Putamen (tissue), 1 donor: ENCODE results near the gene PSAP.

Experiments
- DNase-seq: peaks from one replicate; pipeline ENCODE4 v3.0.0-alpha.2; 2016; ENCODE audit warnings: low spot score

Gene PSAP

DNA sequence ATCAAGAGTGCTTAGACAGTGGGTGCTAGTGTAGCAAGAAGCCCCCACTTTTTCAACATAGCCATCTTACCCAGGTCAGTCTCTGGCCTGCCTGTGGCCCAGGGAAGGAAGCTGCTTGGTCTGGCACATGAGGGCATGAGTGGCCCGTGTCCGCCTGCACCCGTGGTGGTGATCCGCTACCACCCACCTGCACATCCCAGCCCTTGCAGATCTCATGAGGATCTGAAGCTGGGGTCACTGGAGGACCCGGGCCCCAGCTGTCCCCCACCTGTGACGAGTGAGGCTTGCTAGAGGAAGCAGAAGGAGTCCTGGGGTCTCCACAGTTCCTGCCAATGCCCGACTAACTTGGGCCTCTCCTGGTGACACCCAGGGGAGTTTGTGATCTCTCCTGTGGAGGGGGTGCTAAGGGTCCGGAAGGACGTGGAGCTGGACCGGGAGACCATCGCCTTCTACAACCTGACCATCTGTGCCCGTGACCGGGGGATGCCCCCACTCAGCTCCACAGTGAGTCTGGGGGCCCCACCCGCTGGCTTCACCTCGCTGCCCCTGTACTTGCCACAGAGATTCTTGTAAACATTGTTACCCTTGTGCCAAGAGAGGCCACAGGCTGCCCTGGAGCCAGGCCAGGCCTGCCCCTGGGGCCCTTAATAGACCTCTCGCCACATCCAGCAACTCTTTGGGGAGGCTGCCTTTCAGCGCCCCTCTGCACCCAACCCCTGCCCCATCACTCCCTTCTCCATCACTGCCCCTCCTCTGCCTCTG lies 67.0 kb downstream of the PSAP start:
- DNase-seq, result no peak

- DNase-seq, result no peak
Observed at GRCh38 chr10:71782917-71783490, 68.0 kb downstream of the PSAP start.

DNA sequence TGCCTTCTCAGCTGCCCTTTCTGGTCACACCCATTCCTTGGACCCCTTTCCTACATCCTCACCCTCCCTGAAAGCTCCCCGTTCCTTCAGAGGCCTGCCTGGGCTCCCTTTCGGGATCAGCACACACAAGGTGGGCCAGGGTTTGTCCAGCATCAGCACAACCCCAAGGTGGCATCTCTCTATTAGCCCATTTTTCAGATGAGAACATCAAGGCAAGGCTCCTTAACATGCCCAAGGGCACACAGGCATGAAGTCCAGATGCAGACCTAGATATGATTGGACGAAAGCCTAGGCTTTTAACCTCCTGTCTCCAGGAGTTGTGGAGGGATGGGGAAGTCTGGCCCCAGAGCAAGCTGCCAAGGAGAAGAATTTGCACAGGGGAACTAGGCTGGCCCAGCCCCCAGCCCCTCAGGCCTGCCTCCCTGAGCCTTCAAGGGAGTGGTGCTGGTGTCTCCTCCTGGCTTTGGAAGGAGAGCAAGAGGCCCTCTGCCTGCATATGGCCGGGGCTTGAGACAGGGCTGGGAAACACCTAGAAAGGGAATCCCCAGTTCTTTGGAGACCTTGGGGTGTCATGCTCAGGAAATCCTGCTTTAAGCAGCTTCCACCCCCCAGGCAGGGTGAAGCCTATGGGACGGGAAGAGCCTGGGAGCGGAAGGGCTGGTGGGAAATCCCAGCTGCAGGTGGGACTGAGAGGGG lies 68.7 kb downstream of the PSAP start:
- DNase-seq, result no peak

DNA sequence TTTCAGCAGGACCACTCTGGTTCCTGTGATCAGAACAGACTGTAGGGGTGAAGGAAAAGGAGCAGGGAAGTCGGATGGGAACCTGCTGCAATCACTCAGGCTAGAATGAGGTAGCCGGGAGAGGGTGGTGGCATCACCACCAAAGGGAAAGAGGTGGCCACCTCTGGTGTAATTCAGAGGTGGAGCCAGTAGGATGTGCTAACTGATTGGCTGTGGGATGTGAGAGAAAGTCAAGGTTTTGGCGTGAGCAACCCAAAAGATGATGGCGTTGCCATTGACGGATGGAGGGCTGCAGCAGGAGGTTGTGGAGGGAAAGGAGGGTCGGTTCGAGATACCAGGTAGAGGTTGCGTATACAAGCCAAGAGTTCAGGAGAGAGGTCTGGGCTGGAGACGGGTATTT lies 70.3 kb downstream of the PSAP start:
- DNase-seq, result no peak

- no peak for DNase-seq
Observed at GRCh38 chr10:71780156-71780555, 70.9 kb downstream of the PSAP start.

DNA sequence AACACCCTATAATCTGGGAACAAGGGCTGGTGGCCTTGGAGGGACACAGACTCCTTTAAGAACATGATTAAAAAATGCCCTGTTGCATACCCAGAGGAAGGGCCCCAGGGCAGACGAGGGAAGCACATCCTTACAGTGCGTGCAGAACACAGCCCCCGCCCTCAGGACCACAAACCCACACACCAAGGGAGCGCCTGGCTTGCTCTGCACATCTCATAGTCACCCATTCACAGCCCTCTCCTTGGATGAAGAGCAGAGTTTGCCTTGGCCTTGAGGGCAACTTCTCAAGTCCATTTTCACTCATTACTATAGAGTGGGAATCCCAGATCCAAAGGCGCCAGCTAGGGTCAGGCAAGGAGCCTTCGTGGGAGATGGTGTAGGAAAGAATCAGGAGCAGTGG lies 71.4 kb downstream of the PSAP start:
- DNase-seq, result no peak

DNA sequence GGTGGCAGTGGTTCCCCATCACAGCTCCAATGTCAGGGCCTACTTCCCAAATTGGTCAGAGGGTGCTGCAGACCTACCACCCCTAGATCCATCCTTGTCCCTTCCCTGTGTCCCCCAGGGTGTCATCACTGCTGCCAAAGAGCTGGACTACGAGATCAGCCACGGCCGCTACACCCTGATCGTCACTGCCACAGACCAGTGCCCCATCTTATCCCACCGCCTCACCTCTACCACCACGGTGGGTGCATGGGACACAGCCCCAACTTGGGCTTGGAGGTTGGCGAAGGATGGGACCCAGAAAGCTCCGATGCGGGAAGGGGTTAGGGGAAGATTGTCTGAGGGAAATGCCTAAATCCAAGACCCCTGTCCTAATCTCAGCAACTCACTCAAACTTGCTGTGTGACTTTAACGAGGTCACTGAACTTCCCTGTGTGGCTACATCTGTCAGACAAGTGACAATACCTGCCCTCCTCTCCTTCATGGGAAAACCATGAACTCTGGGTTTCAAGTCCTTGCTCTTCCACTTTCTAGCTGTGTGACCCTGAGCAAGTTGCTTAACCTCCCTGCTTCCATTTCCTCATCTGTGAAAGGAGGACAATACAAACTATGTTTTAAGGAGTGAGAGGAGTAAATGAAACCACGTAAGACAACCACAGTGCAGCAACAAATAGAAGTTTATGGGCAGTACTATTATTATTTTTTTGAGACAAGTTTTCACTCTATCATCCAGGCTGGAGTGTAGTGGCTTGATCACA lies 72.8 kb downstream of the PSAP start:
- DNase-seq, result no peak

- DNase-seq, result no peak
Observed at GRCh38 chr10:71777213-71777985, 73.7 kb downstream of the PSAP start.

- DNase-seq, result no peak
Observed at GRCh38 chr10:71776481-71776925, 74.5 kb downstream of the PSAP start.

DNA sequence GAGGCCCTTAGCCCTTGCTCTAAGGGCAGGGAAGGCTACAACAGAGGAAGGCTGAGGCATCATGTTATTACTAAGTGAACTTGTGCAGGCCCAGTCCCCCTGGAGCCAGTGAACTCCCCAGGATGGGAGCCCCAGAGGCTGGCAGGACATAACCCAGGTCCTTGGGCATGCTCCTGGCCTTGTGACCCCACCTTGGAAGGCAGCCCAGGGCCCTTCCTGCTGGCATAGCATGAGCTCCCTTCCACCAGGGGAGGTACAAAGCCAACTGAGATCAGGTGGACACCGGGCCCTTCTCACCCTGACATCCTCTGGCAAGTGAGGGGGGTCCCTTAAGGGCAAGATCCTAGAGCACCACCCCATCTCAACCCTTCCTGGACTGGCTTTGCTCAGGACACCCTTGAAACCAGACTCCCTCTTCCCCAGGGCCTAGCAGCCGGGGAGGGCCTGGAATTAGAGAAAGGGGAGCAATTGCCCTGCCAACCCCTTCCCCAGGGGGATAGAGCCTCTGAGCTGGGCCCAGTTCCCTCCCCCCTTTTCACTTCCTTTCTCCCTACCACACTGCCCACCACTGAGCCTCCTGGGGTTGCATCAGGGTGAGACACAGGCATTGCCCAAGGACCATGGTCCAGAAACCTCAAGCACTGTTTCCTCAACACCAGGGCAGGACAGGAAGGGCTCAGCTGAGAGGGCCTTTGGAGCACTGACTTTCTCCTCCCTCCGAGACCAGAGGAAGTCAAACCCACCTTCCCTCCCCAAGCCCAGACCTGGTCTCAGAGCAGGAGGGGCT lies 75.9 kb downstream of the PSAP start:
- DNase-seq, result peak; percentile 42

DNA sequence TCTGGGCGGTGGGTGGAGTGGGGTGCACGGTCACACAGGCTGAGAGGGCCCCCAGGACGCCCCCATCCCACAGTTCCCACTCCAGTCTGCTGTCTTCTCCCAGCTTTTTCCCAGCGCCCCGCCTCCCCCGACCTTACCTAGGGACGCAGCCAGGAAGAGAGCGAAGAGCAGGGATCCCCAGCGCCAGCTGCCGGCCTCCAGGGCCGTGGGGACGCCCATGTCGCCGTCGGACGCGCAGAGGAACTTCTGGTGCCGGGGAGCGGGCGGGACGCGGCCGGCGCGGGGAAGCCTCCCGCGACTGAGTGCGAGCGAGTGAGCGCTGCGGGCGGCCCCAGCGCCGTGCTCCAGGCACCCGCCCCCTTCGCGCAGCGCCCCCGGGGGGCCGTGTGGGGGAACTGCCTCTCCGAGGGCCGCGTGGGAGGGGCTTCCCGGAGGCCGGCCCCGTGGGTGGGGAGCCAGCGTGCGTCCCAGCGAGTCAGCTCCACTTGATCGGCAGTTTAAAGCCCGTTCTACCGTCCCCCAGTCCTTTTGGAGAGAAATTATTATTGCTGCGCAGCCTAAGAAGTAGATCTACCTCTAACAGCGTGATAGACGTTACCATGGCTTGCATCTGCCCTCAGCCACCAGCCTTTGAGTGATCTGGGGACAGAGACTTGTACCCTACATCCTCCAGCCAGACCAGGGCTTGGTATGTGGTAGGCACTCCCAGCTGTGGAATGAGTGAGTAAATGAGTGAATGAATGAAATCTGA lies 77.7 kb downstream of the PSAP start, which contains the start of gene VSIR:
TSS of gene VSIR (minus strand) at position 300 of the 751 bp plus-strand sequence. CDS start at position 219, 81 bp downstream.
- DNase-seq, result peak; percentile 71

GRCh38 chr10:71772832-71773220 lies 78.2 kb downstream of the PSAP start:
- no peak for DNase-seq

- no peak for DNase-seq
Observed at GRCh38 chr10:71771821-71772617, 79.0 kb downstream of the PSAP start.

DNA sequence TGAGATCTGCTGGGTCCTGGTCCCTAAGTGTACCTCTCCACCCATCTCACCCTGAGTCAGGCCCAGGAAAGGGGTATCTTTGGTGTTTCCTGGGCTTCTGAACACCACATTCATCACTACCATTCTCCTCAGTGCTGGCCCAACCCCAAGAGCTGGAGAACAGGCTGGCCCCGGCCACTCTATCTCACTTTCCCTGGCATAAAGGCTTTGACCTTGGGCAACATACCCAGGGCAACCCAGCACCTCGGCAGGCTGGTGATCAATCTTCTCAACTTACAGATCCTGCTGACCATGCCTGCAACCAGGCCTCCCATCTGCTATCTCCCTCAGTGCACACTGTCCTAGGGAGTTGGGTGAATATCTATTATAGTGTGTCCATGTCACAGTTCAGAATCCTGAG lies 79.8 kb downstream of the PSAP start:
- DNase-seq, result no peak

DNA sequence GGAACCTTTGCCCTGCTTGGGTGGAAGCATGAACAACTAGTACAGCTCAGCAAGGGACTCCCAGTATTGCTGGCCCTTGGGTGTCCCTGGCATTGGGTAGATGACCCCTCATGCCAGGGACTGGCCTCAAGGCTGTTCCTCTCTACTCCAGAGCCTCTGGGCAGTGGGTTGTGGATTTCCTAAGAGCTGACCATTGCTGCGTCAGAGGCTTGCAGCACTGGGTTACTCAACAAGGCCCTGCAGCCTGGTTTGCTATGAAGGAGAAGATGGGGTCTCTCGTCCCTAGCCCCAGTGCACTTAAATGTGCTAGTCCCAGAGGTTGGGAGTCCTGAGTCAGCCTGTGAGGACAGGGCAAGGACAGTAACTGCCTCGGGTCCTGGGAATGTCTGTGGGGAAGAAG lies 80.3 kb downstream of the PSAP start:
- no peak for DNase-seq

GRCh38 chr10:71770255-71770654 lies 80.8 kb downstream of the PSAP start:
- no peak for DNase-seq

GRCh38 chr10:71769279-71769823 lies 81.7 kb downstream of the PSAP start:
- DNase-seq, result no peak

DNA sequence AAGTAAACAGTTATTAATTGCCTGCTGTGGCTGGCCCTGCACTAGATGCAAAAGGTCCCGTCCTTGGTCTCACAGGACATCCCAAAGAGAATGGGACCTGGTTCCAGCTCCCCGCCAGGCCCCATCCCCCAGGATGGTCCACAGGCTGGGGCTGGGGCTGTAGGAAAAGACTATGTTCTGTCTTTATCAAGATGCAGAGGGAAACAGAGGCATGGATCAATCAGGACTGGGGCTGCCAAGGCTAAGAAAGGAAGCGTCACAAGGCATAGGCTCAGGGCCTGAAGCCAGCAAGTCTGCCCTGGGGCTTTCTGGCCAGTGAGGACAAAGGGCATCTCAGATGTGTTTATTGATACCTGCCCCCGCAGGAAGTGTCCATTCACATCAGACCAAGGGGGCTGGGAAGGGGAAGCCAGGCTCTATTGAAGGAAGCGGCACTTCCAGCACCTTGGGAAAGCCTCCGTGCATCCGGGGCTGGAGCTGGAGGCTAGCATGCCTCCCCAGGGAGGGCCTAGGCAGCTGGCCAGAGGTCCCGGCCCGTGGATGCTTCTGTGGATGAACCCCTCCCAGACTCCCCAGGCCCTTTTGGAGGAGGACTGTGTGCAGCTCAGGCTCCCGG lies 83.5 kb downstream of the PSAP start:
- DNase-seq, result no peak
